HG02852 (cell line): Measurements from ENCODE around the gene NR5A1.

Experiments
- ATAC-seq: cut with Tn5 transposase; IDR thresholded peaks from one replicate; pipeline ENCODE4 v1.9.1; 2021; ENCODE audit warnings: mild to moderate bottlenecking, moderate library complexity; ENCODE audit not compliant: unreplicated experiment

NR5A1 gene

DNA sequence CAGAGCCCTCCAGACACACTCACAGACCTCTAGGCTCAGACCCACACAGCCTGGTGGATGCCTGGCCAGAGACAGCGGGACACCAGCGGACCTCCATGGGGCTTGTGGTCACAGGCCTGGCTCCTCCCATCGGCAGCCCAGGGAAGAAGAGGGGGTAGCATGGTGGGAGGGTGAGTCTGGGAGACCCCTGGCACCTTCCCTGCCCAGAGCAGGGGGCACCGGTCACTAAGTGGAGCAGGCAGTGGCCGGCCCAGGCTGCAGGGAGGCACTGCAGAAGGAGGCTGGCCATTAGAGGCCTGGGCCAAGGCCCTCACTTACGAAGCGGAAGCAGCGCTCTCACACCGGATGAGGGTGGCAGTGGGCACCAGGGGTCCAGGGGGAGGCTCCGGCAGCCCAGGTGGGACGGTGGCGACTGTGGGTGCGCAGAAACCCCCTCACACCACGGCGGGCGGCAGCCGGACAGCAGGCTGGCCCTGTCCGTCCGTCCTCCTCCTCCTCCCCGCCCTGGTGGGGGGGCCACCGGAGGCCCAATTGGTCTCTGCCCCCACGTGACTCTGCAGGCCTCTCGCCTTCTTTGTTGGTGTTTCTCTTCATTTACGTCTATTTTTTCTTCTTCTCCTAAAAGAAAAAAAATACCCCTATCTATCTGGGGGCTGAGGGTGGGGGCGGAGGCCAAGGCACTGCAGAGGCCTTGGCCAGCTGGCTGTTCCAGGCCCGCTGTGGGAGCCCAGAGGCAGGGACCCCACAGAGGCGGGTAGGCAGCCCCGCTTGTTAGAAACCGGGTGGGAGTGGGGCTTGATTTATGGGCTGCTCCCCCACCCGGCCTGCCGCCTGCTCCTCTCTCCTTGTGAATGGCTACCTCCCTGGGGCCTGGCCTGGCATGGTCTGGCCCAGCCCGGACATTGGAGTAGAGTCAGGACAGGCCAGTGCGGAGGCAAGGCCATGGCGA is at the start of gene NR5A1:
Gene NR5A1, minus strand, starts transcription at position 469 of the 949 bp plus-strand sequence. CDS start 4,004 bp downstream, outside the sequence.
- no peak for ATAC-seq

DNA sequence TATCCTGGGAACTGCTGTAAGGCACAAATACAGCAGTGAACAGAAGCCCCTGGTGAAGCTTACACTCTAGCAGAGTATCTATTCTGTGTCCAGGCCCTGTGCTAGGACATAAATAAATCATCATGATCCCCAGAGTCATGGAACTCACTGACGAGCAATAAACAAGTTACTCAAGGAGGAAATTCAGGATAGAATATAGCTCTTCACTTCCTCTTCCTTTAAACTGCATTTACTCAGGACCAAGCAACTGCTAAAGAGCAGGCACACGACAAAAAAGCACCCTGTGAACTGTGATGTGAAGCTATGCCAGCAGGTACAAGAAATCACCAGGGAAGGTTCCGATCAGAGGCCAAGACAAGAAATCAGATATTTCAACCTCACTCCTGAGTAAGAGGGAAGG is 47.8 kb upstream of the NR5A1 start:
- no peak for ATAC-seq

DNA sequence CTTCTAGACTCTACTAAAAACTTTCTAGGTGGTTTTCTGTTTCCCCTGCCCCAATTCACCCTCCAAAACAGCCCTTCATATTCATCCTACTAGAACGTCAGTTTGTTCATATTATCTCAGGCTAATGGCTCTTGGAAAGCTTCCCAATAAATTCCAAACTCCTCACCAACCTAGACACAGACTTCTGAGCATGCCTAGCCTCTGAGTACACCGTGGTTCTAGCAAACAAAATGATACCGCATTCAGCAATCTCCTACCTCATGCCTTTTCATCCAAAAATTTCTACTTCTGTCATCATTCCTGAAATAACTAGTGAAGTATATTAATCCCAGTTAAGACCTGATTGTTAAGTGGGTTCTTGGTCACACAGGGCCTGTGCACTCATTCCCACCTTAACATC is 46.5 kb upstream of the NR5A1 start:
- ATAC-seq: no peak

DNA sequence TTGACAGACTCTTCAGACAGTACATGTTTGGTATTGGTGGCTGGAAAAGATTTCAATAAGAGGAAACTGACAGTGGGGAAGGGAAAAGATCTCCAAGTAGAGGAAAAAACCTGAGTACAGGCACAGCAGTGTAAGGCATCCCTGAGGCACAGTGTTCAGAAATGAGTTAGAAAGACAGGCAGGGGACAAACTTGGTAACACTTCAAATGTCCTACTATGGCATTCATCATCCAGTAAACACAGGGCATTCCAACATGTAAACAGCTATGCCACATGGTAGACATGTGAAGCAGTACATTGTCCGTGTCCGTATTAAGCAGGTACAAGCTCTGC is 45.0 kb upstream of the NR5A1 start:
- ATAC-seq: no peak

DNA sequence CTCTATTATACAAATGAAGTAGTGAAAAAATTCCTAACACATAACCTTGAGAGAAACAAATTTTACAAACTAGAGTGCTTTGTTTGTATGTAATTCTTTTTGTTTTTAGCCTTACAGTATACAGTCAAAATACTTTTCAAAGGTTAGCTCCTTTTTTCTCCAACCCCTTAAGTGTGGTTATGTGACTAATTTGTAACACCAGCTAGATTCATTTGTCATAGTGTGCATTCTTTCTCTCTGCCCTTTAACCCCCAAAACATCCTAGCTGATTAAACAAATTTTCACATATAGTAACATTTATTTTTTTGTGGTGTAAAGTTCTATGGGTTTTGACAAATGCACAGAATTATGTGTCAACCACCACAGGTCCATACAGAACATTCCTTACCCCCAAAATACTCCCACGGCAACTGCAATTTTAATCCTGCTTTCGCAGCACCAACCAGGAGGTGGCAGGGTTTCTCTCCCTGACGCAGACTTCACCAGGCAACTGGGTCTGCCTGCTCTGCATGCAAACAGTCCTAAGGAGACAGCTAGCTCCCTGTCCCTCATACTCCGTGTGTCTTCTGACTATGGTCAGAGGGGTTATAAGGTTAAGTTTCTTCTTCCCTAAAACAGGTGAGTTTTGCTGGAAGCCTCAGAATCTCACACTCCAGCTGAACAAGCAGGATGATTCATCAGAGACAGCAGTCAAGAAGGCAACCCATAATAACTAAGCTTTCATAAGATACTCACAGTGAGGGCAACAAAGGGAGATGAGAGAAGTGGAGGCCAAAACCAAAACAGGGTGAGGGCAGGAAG is 44.5 kb upstream of the NR5A1 start:
- no peak for ATAC-seq

DNA sequence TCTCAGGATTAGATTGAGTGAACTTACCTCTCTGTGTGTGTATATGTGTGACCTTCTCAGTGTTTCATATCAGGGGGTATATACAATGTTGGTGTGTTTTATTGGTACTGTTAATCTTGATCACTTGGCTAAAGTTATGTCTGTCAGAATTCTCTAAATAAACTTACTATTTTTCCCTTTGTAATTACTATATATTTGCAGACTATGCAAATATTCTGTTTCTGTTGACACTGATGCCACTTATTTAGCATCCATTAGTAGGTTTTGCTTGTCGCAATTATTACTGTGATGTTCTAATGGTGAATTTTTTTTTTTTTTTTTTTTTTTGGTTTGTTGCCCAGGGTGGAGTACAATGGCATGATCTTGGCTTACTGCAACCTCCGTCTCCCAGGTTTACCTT is 42.9 kb upstream of the NR5A1 start:
- ATAC-seq: no peak

DNA sequence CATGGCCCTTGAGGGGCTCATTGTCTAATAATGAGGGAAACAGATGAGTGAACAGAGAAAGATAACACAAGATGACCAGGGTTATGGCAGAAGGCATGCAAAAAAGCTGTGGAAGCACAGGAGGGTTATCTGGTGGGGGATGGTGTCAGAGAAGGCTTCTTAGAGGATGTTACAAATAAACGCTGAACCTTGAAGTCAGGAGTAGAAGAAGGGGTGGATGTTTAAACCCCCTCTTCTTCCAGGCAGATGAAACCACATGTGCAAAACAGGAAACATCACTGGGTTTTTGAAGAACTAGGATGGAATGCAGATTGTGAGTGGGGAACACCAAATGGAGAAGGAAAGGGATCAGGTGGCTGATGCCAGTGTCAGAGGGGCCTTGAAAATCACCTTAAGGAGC is 41.8 kb upstream of the NR5A1 start:
- no peak for ATAC-seq

DNA sequence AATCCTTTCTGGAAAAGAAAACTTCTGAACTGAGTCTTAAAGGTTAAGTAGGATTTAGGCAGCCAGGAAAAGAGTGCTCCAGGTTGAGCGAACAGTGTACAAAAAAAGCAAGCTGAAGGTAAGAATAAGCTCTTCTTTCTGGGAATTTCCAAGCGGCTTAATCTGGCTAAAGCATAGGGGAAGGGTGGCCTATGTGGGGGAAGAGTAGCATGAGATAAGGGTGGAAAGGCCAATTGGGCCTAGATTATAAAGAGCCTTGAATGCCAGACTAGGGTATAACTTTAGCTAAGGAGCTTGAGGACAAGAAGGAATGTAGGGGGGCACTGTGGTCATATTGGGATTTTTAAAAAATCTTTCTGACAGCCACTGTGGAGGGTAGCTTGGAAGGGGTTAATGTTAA is 37.3 kb upstream of the NR5A1 start:
- ATAC-seq: no peak

DNA sequence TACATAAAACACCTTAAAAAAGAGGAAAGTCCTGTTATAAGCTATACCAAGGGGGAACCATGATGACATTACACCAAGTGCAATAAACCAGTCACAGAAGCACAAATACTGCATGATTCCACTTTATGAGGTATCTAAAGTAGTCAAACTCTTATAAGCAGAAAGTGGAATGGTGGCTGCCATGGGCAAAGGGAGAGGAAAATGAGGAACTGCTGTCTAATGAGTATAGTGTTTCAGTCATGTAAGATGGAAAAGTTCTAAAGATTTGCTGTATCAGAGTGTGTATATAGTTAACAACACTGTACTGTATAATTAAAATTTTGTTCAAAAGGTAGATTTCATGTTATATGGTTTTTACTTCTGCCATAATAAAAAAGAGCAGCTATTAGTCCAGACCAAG is 34.6 kb upstream of the NR5A1 start:
- ATAC-seq: no peak

DNA sequence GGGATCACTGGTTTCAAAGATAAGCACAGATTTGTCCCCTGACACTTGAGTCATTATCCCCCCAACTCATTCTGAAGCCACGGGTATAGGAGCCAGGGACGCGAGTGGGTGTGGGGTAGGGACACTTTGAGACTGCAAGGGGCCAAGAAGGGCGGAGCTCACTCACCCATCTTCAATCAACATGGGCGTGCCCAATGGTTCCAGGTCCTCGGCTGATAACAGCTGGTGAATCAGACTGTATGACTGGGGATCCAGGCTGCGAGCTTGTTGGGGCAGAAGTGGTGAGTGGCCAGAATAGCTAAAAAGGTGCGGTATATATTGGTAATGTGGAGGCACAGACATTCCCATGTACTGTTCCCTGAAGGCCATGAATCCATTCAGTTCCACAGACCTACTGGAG is 30.7 kb upstream of the NR5A1 start:
- ATAC-seq: no peak

DNA sequence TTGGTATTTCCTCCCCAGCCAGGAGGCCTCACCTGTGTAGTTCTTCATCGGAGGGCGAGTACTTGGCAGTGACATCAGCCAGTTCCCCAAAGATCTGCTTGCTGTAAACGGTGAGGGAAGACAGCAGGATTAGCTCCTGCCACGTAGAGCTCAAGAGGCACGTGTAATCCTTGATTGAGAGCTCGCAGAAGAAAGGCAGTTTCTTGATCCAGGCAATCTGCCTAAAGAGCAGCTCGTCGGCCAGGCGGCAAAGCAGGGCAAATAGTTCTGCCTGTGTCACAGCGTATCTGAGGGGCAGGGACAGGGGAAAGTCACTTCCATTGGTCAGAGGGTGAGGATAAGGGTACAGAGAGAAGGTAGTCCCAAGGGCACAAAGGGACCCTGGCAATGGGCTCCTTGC is 28.6 kb upstream of the NR5A1 start:
- ATAC-seq: no peak

DNA sequence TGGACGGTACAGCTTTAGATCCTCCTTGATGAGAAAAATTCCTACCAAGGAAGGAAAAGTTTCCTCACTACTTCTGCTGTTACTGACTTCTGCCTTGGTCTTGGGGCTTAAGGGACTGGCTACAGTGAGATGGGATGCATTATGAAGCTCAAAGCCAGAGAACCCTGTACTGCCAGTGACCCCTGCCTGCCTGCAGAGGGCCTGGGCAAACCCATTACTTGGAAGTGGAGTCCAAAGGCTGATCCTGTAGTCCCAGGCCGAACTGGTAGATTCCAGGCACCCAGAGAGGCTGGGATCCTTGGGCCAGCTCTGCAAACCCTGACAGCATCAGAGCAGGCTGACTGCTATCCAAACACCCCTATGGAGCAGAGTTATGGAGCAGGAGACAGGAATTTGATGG is 25.7 kb upstream of the NR5A1 start:
- no peak for ATAC-seq

DNA sequence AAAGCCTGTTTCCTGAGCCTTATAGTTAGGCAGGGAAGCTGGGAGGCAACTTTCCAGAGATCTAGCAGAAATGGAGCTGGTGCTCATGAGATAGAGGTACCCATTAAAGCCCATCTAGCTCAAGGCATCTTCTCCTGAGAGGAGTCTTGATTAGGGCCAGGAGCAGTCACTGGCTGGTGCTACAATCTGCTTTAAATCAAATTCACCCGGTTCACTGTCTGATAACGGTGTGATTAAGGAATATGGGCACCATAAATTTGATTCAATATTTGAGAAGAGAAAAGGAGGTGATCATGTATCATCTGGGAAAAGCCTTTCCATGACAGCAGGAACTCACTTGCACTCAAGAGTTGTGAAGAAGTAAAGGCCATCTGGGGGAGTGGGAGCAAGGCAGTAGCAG is 23.9 kb upstream of the NR5A1 start:
- ATAC-seq: no peak

DNA sequence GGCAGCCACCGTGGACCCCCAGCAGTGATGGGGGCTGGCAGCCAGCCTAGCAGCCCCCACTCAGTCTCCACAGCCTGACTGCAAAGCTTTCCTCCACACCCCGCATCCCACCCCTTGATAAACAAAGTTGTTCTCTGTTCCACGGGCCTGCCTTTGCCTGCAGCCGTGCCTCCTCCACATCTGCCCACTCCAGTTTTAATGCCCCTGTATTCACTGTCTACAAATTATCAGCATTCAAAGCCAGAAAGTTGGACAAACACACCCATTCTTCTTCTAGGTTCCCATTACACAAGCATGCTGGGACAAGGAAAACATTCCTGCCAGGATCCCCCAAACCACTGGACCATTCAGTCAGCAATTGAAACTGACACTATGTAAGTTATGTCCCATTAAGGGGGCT is 23.0 kb upstream of the NR5A1 start:
- no peak for ATAC-seq

DNA sequence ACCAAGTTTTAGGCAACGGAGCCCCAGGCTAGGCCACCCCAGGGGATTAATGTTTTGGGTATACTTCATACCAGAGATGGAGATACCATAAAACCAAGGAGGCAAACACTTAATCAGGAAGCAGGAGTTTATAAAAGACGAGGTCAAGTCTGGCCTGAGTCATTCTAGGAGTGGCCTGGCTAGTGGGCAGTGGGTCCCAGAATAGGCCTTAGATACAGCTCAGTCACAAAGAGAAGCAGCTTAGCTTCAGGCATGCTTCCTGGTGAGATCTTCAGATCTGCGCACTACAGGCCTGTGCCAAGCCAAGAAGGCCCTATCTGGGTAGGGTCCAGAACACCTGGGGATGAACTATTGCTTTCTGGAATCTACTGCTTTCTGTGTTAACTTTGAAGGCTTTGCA is 20.6 kb upstream of the NR5A1 start:
- ATAC-seq: no peak

DNA sequence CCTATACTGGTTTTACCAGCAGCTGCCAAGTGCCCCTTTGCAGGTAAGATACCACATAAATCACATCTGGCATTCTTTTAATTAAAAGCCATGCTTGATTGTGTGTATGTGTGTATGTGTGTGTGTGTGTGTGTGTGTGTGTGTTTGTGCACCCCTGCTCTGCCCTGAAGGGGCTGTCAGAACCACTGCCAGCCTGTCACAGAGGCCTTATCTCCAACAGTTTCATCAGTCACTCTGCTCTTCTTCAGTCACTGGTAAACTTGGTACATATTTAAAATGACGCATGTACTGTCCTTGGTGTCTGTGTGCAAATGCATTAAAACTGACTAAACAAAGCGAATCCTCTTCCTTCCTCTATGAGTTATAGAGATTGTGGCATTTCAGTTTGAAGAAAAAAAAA is 19.0 kb upstream of the NR5A1 start:
- ATAC-seq: no peak

DNA sequence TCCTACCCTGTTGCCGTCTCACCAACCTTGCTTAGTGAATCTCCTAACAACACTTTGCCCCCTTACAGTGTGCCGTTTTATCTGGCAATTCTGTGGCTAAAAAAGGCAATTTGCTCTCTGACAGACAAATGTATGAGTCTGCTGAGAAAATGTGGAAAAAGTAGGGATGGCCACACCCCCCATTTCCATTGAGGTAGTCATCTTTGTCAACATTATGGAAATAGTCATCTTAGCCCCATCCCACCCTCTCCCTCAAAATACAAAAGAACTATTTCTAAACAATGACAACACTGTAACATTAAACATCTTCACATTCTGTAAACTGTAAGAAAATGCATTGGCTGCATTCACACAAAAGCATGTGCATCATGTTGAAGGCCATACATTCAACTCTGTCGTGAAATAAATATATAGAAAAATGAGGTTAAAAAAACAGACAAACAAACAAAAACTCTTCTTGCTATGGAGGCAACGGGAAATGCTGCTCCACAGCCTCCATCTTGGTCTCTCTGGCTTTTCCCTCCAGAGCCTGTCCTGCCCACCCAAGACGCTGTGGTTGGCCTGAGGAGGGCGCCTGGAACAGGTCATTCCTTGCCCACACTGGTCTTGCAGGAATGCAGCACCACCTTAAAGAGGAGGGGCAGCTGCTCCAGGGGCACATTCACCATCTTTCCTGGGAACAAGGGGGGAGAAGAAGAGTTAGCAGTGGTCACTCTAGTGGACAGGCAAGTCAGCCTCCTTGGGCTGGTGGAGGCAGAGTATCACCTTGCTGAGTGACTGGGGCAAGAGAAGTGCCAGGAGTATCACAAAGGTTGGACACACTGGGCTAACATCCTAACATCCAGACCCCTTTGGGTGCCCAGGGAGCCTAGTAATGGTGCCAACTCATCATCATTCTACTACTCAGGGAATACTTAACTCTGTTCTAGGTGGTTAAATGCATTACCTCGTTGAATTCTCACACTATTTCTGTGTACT is 15.2 kb upstream of the NR5A1 start:
- ATAC-seq: no peak

DNA sequence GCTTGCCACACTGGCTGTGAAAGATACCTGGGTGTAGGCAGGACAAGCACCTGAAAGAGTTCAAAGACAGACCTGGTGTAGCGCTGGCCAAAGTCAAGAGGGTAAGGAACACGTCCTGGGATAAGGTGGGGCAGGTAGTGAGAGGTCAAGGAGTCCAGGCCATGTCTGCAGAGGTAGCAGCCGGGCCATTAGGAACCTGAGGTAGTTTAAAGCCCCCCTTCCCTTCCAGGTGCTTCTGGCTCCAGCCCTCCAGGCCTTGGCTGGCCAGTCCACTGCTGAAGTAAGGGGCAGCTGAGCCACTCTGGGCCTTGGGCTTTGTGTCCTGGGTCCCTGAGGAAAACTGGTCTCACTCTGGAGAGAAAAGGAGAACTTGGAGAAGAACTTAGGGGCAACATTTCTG is 13.9 kb upstream of the NR5A1 start:
- ATAC-seq: no peak

DNA sequence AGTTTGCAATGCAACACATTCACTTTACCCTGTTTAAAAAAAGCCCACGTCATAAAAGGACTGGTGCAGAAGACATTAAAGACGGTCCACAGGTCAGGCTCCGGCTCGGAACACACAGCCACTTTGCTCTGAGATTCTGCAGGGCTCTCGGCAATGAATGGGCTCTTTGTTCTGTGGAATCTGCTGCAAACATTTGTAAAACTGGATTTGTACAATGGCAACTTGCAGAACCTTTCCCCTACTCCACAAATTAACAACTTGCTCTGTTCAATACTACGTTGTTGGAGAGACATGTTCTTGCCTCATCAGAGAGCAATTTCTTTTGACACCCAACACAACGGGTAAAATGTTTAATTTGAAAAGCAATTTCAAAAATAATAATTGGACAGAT is 13.0 kb upstream of the NR5A1 start:
- ATAC-seq: no peak

DNA sequence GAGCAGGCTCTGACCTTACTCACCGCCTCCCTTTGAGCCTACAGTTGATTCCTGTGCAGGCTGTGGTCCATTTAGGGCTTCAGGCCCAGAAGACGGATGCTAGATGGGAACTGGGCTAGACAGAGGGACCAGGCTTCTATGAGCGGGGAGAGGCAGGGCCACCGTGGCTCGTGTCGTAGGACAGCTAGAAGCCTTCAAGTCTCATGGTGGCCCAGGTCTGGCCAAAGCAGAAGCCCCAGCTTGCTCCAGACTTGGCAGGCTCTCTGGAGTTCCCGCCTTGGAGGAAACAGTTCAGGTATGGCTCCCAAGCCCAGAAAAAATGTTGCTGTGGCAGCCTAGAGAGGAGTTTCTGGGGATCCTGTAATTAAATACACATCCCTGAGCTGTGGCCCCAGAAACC is 10.9 kb upstream of the NR5A1 start:
- no peak for ATAC-seq

DNA sequence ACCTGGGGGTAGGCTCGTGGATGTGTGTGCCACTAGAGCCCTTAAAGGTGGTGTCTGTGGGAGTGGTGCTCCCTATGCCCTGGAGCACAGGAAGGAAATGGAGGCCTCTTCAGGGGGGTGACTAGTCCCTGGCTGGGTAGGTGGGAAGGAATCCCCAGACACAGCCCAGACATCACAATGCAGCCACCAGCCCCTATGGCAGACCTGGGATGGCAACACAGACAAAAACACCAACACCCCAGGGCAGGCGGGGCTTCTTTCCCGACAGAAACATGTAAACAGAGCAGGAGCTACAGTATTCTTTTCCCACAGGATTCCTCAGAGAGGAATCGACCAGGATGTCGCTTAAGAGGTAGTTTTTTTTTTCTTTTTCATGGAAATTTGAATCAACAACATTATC is 10.4 kb upstream of the NR5A1 start:
- no peak for ATAC-seq
